NCI-H1930 (cell line): ENCODE measurements around the gene RAB13.
A peak's percentile ranks its signal among the peaks of the same experiment; 100 is the strongest.
"Not testable (repeated sequence)": the region's sequence is repeated elsewhere in the genome, so short reads cannot be mapped to it uniquely, and the experiment has no call there.

ENCODE experiments used
- DNase-seq, 2 experiments: peaks; one replicate each; lab custom pipeline; 2025; lab: John Stamatoyannopoulos, UW

RAB13 gene

GRCh38 chr1:153985941-153986761 lies at the start of gene RAB13:
Gene RAB13 (minus strand): TSS chr1:153986339. CDS start chr1:153986236, 103 bp downstream.
- no peak for DNase-seq

GRCh38 chr1:154033697-154034096 lies 47.6 kb upstream of the RAB13 start:
- DNase-seq = not testable (repeated sequence)

- no peak for DNase-seq
These were observed 33.8 kb upstream of the RAB13 start for GRCh38 chr1:154019940-154020339.

- no peak for DNase-seq
These were observed 33.1 kb upstream of the RAB13 start for GRCh38 chr1:154019269-154019668.

- DNase-seq = no peak
These were observed 28.2 kb upstream of the RAB13 start for GRCh38 chr1:154014154-154014907.

- DNase-seq = not testable (repeated sequence)
These were observed 26.4 kb upstream of the RAB13 start for GRCh38 chr1:154012543-154012942.

- no peak for DNase-seq
These were observed 26.0 kb upstream of the RAB13 start for GRCh38 chr1:154012129-154012528.

- DNase-seq = no peak
These were observed 20.0 kb upstream of the RAB13 start for GRCh38 chr1:154006136-154006535.

GRCh38 chr1:154000420-154000819 lies 14.3 kb upstream of the RAB13 start:
- no peak for DNase-seq

- DNase-seq = not testable (repeated sequence)
These were observed 10.7 kb upstream of the RAB13 start for GRCh38 chr1:153996882-153997281.

GRCh38 chr1:153995640-153996039 lies 9.5 kb upstream of the RAB13 start:
- no peak for DNase-seq

- DNase-seq = no peak
These were observed 9.1 kb upstream of the RAB13 start for GRCh38 chr1:153995202-153995601.

GRCh38 chr1:153991806-153992205 lies 5.7 kb upstream of the RAB13 start:
- DNase-seq = no peak

- no peak for DNase-seq
These were observed 5.1 kb upstream of the RAB13 start for GRCh38 chr1:153991151-153991630.

- peak; percentile 93 to 96 for DNase-seq
These were observed 4.5 kb upstream of the RAB13 start, which contains the start of gene RPS27 for GRCh38 chr1:153990468-153991150. Gene RPS27 (plus strand): TSS chr1:153990762. CDS start chr1:153990797, 35 bp downstream.

GRCh38 chr1:153987621-153988020 lies 1.5 kb upstream of the RAB13 start:
- DNase-seq = no peak

- no peak for DNase-seq
These were observed 712 bp downstream of the RAB13 start for GRCh38 chr1:153985341-153985912.

- DNase-seq = no peak
These were observed 1.8 kb downstream of the RAB13 start for GRCh38 chr1:153984123-153984894.

GRCh38 chr1:153981735-153982134 lies 4.4 kb downstream of the RAB13 start:
- DNase-seq = not testable (repeated sequence)

- not testable (repeated sequence) for DNase-seq
These were observed 7.0 kb downstream of the RAB13 start for GRCh38 chr1:153979091-153979490.

- peak in 1 of 2 experiments; percentile 10 for DNase-seq
These were observed 7.7 kb downstream of the RAB13 start for GRCh38 chr1:153978274-153978909.
